SK-N-SH (cell line): ENCODE measurements around the gene RAET1E.

Source experiments
- CTCF ChIP-seq: fragments of 200-600 bp; sonication (generic); IDR thresholded peaks from 2 replicates; pipeline ENCODE4 v1.6.1; 2017; ENCODE audit warnings: antibody characterized with exemption, mild to moderate bottlenecking, moderate library complexity
- GABPA ChIP-seq: IDR thresholded peaks from 2 replicates; pipeline ENCODE4 v1.4.0; 2012; ENCODE audit warnings: low read depth, mild to moderate bottlenecking
- MAX ChIP-seq: IDR thresholded peaks from 2 replicates; pipeline ENCODE4 v1.4.0; 2012; ENCODE audit warnings: low read depth
- MXI1 ChIP-seq: IDR thresholded peaks from 2 replicates; pipeline ENCODE4 v1.6.1; 2012; ENCODE audit warnings: mild to moderate bottlenecking, low read depth, low read length, improper control_type of control experiment
- POLR2AphosphoS5 ChIP-seq: IDR thresholded peaks from 2 replicates; pipeline ENCODE4 v1.6.1; 2012; ENCODE audit warnings: low read depth, low read length
- USF1 ChIP-seq: IDR thresholded peaks from 2 replicates; pipeline ENCODE4 v1.4.0; 2012; ENCODE audit warnings: low read depth, borderline replicate concordance

GRCh38 chr6:149923327-149923986 is 25.5 kb upstream of the RAET1E start:
- TF ChIP-seq CTCF (no peak), POLR2AphosphoS5 (no peak), MAX (no peak), MXI1 (no peak), USF1 (no peak), GABPA (no peak)
